ENCODE results near the gene ENOX1. TPM values are rescaled to one million over a fixed set of nuclear protein-coding genes. Genes with fewer than 3 reads are reported as not detected.

Gene ENOX1
- total and polyA plus RNA-seq, 2 donors (not counting 3 experiments of a cell fraction or from before 2014, with no cell fraction given), result 0.17 to 0.97 TPM

GRCh38 chr13:43573802-43574514, 212.8 kb downstream of the ENOX1 start:
- Histone ChIP-seq H3K27me3 (ENCODE audit: control insufficient read depth in 2 of 2, insufficient read depth in 2 of 2, low read length in 2 of 2) (peaks cover 0 to 4% of the 10 kb centered on the region in 2 experiments), H3K4me3 (replicated peaks in 1 of 3; ENCODE audit: insufficient read depth in 1 of 3, low read depth in 1 of 3, low read length in 3 of 3) (no peak overlapping the region), H3K4me1 (ENCODE audit: control insufficient read depth, extremely low read depth, insufficient read depth, low read length) (no peaks in the 10 kb centered on the region), H3K4me2 (ENCODE audit: insufficient read depth, low read length) (no peak overlapping the region), H2AFZ (ENCODE audit: low read depth, low read length) (no peak overlapping the region), H3K9me3 (replicated peaks; ENCODE audit: control insufficient read depth, insufficient read depth, low read length) (no peaks in the 10 kb centered on the region), H3K9me1 (replicated peaks; ENCODE audit: control insufficient read depth, extremely low read depth, insufficient read depth, low read length) (no peaks in the 10 kb centered on the region), H3K79me2 (ENCODE audit: control insufficient read depth, insufficient read depth, low read length) (no peaks in the 10 kb centered on the region), H4K20me1 (replicated peaks; ENCODE audit: control insufficient read depth, extremely low read depth, insufficient read depth, low read length) (no peaks in the 10 kb centered on the region), H3K9ac (replicated peaks; ENCODE audit: extremely low read depth, insufficient read depth, low read length) (no peak overlapping the region), H3K36me3 (ENCODE audit: control insufficient read depth in 2 of 2, extremely low read depth in 1 of 2, insufficient read depth in 2 of 2, low read length in 2 of 2) (no peaks in the 10 kb centered on the region), H3K27ac (ENCODE audit: insufficient read depth, low read depth, low read length) (no peak overlapping the region)
- FAIRE-seq, result no peak
- BruUV-seq (replicated peaks), result no TSS peak
- ChIA-PET POLR2A (no interaction called here), CTCF (no interaction called here)
- intact Hi-C loops (cut with micrococcal nuclease) (no loop called here), dilution Hi-C loops (cut with MboI; ENCODE audit: extremely low pct_ligation_motif_present, low sequenced_read_pairs) (no loop called here)
- TF ChIP-seq FOS (IDR thresholded peaks at IDR 0.05; ENCODE audit: borderline replicate concordance, insufficient read depth, low read length) (no peak), GATA2 (IDR thresholded peaks at IDR 0.05; ENCODE audit: insufficient read depth, insufficient read length, low read depth, low read length) (no peak), MAX (IDR thresholded peaks at IDR 0.05; ENCODE audit: insufficient read depth, insufficient read length) (no peak), MYC (IDR thresholded peaks at IDR 0.05; ENCODE audit: low read depth, low read length) (no peak), JUN (IDR thresholded peaks at IDR 0.05; ENCODE audit: borderline replicate concordance, insufficient read depth, insufficient read length, low read depth) (no peak), EZH2 (IDR thresholded peaks at IDR 0.05; ENCODE audit: borderline replicate concordance, low read depth, low read length, severe bottlenecking) (no peak), POLR2AphosphoS5 (IDR thresholded peaks at IDR 0.05; ENCODE audit: insufficient read depth, low read depth, low read length) (no peak), CTCF (IDR thresholded peaks at IDR 0.05; ENCODE audit: extremely low read depth in 1 of 2, insufficient read depth in 1 of 2, low read depth in 1 of 2, low read length in 2 of 2) (no peak), POLR2A (IDR thresholded peaks at IDR 0.05; ENCODE audit: low read depth, low read length) (no peak)
- DNase-seq (ENCODE audit: low read depth, low spot score), result no peak
